AG04450 (cell line): ENCODE results near the gene CAPN12. TPM values are rescaled to one million over a fixed set of nuclear protein-coding genes. Genes with fewer than 3 reads are reported as not detected.

Experiments used
- CTCF ChIA-PET: fragments of 300-600, 350-600 bp; formaldehyde crosslinking; extraction: SDS; loops from one replicate; lab custom pipeline; 2022; ENCODE audit warnings: antibody characterized with exemption, inconsistent platforms; lab: Charles Lee
- POLR2A ChIA-PET: fragments of 350-600 bp; formaldehyde crosslinking; extraction: SDS; loops from one replicate; lab custom pipeline; 2021; ENCODE audit warnings: antibody characterized with exemption, inconsistent platforms; lab: Yijun Ruan, JAX
- DNase-seq: peaks from one replicate; pipeline ENCODE4 v3.0.0-alpha.2; 2011; ENCODE audit warnings: low read depth, low spot score
- H3K27ac ChIP-seq: one replicate; pipeline ENCODE4 v1.5.1; 2012; ENCODE audit warnings: low read depth, low read length, control low read depth
- H3K27me3 ChIP-seq: one replicate; pipeline ENCODE4 v1.6.0; 2012; ENCODE audit warnings: low read length; ENCODE audit not compliant: control insufficient read depth, insufficient read depth
- H3K4me3 ChIP-seq: 2 replicates; pipeline ENCODE4 v1.5.1; 2011; ENCODE audit warnings: mild to moderate bottlenecking, low read depth, low read length, control low read depth
- H3K9me3 ChIP-seq: 2 replicates; pipeline ENCODE4 v1.5.1; 2012; ENCODE audit warnings: low read length; ENCODE audit not compliant: control insufficient read depth, insufficient read depth
- CTCF ChIP-seq: IDR thresholded peaks from 2 replicates; pipeline ENCODE4 v1.5.1; 2011; ENCODE audit warnings: low read depth, low read length, control low read depth, inconsistent platforms
- polyA plus RNA-seq: library from polyadenylated mRNA; depleted of rRNA; stranded (reverse); fragments of >200 nt; gene quantifications from 2 replicates; pipeline ENCODE4 v1.2.3, GENCODE V29; 2011

Gene CAPN12
- polyA plus RNA-seq, 1 experiment, result 0.69 TPM

- H3K27me3 ChIP-seq, result peaks cover 3% of the 10 kb centered on the region
- H3K27ac ChIP-seq, result no peak overlapping the region
- no peak for DNase-seq
- H3K9me3 ChIP-seq, result no peaks in the 10 kb centered on the region; the same call in 1 of the 2 replicates
- POLR2A ChIA-PET, result no interaction called here
- TF ChIP-seq CTCF, result no peak
- CTCF ChIA-PET, result interaction anchor here (0.7 to 1.0 kb wide), 2 partner anchors 33 to 188 kb away, joined by 3 to 5 read pairs; partner anchors contain the start of genes MRPS12 and SARS2
- no peak overlapping the region for H3K4me3 ChIP-seq
These were observed 2.0 kb downstream of the CAPN12 start for GRCh38 chr19:38742296-38742695.

GRCh38 chr19:38741670-38742069, 2.6 kb downstream of the CAPN12 start:
- H3K4me3 ChIP-seq, result no peak overlapping the region
- ChIA-PET CTCF (interaction anchor here (1.0 kb wide), 1 partner anchor 189 kb away, joined by 3 read pairs; the partner anchor contains the start of genes MRPS12 and SARS2), POLR2A (no interaction called here)
- H3K27me3 ChIP-seq, result peaks cover 3% of the 10 kb centered on the region
- H3K27ac ChIP-seq, result no peak overlapping the region
- H3K9me3 ChIP-seq, result no peaks in the 10 kb centered on the region; the same call in 1 of the 2 replicates
- no peak for TF ChIP-seq CTCF
- no peak for DNase-seq

GRCh38 chr19:38740932-38741331, 3.3 kb downstream of the CAPN12 start:
- no peak overlapping the region for H3K27ac ChIP-seq
- ChIA-PET POLR2A (no interaction called here), CTCF (no interaction called here)
- H3K9me3 ChIP-seq, result no peaks in the 10 kb centered on the region; the same call in 1 of the 2 replicates
- no peak for TF ChIP-seq CTCF
- H3K27me3 ChIP-seq, result peaks cover 3% of the 10 kb centered on the region
- H3K4me3 ChIP-seq, result no peak overlapping the region
- DNase-seq, result no peak

- no peak for DNase-seq
- Histone ChIP-seq H3K4me3 (no peak overlapping the region), H3K27me3 (peaks cover 3% of the 10 kb centered on the region), H3K9me3 (no peaks in the 10 kb centered on the region; the same call in 1 of the 2 replicates), H3K27ac (no peak overlapping the region)
- TF ChIP-seq CTCF, result no peak
- CTCF ChIA-PET, result interaction anchor here (0.7 to 1.2 kb wide), 2 partner anchors 10 to 486 kb away, joined by 3 to 5 read pairs; no protein-coding TSS in a partner anchor
- POLR2A ChIA-PET, result interaction anchor here (0.7 kb wide), 1 partner anchor 111 kb away, joined by 3 read pairs; no protein-coding TSS in a partner anchor
These were observed 4.0 kb downstream of the CAPN12 start for GRCh38 chr19:38740257-38740592.

- Histone ChIP-seq H3K27me3 (peaks cover 3% of the 10 kb centered on the region), H3K9me3 (no peaks in the 10 kb centered on the region; the same call in 1 of the 2 replicates), H3K27ac (no peak overlapping the region), H3K4me3 (no peak overlapping the region)
- TF ChIP-seq CTCF, result no peak
- DNase-seq, result no peak
- ChIA-PET CTCF (interaction anchor here (0.7 to 1.2 kb wide), 2 partner anchors 9 to 485 kb away, joined by 3 to 5 read pairs; no protein-coding TSS in a partner anchor), POLR2A (interaction anchor here (0.7 kb wide), 1 partner anchor 111 kb away, joined by 3 read pairs; no protein-coding TSS in a partner anchor)
These were observed 4.6 kb downstream of the CAPN12 start for GRCh38 chr19:38739440-38740256.
